IPS-20b (cell line): Measurements from ENCODE around the gene ATF5.
"Not testable (repeated sequence)": the region's sequence is repeated elsewhere in the genome, so short reads cannot be mapped to it uniquely, and the experiment has no call there.

Experiments used
- H3K27ac ChIP-seq: one replicate; pipeline ENCODE4 v1.5.1; 2013; ENCODE audit warnings: low read length
- H3K27me3 ChIP-seq: 2 replicates; pipeline ENCODE4 v1.6.1; 2013; ENCODE audit warnings: mild to moderate bottlenecking, low read length, inconsistent platforms; ENCODE audit not compliant: insufficient read depth
- H3K36me3 ChIP-seq: 2 replicates; pipeline ENCODE4 v1.6.1; 2013; ENCODE audit warnings: low read depth, mild to moderate bottlenecking, inconsistent platforms, low read length, moderate library complexity; ENCODE audit not compliant: insufficient read depth
- H3K4me1 ChIP-seq: 2 replicates; pipeline ENCODE4 v1.6.1; 2013; ENCODE audit warnings: mild to moderate bottlenecking, control low read depth, inconsistent platforms, low read length, moderate library complexity; ENCODE audit not compliant: insufficient read depth
- H3K4me3 ChIP-seq: 2 replicates; pipeline ENCODE4 v1.5.1; 2013; ENCODE audit warnings: mild to moderate bottlenecking, low read length, inconsistent platforms
- H3K9ac ChIP-seq: 2 replicates; pipeline ENCODE4 v1.6.1; 2013; ENCODE audit warnings: low read depth, mild to moderate bottlenecking, inconsistent platforms, low read length, moderate library complexity
- H3K9me3 ChIP-seq: 2 replicates; pipeline ENCODE4 v1.6.1; 2013; ENCODE audit warnings: mild to moderate bottlenecking, low read depth, low read length, inconsistent platforms; ENCODE audit not compliant: insufficient read depth

The ATF5 gene

DNA sequence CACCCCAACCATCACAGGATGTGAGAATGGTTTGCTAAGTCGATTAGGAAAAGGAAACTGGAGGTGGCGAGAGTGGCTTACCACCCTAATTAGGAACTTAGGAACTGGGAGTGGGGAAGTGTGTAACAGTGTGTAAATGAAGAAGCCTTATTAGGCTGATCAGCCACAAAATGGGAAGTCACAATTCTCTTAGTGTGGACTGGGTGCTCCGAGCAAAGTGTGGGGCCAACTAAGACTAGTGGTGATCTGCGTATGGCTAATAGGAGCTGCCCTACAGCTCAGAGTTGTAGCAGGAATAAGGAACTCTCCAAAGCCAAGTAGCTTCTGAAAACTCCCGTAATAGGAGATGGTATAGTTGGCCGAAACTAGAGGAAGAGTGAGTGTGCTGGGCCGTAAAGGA lies 24.4 kb downstream of the ATF5 start:
- Histone ChIP-seq H3K4me3 (no peak overlapping the region), H3K4me1 (peaks cover 12% of the 10 kb centered on the region), H3K9me3 (no peaks in the 10 kb centered on the region), H3K27me3 (no peaks in the 10 kb centered on the region), H3K27ac (no peak overlapping the region), H3K9ac (no peak overlapping the region), H3K36me3 (no peaks in the 10 kb centered on the region)

DNA sequence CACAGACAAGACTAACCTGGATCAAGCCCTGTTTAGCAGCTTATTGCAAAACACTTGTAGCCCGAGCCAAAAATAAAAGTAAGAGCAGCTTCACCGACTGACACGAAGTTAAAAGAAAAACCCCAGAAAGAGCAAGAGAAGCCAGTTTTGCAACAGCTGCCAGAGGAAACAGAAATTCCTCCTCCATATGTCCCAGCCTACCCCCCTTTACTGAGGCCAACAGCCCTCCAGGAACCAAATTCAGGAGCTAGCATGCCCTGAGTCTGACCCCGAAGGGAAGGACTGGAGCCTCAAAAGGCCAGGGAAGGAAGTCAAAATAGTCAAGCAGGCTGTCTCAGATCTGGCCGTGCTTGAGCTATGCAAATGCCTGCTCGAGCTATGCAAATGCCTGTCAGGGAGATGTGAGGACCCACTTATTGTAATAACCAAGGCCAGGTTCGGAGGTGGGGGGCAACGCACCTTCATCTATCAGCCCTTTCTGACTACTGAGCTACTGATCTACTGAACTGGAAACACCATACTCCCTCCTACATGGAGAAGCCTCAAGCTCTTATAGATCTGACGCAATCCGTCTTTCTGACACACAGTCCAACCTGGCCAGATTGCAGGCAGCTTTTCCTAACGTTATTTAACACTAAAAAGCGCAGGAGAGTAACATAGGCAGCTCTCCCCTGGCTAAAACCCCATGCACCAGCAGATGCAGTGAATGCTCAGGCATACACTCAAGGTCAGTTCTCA lies 25.3 kb downstream of the ATF5 start:
- H3K27me3 ChIP-seq = no peaks in the 10 kb centered on the region
- no peak overlapping the region for H3K9ac ChIP-seq
- H3K36me3 ChIP-seq = no peaks in the 10 kb centered on the region
- H3K27ac ChIP-seq = no peak overlapping the region
- no peaks in the 10 kb centered on the region for H3K9me3 ChIP-seq
- peaks cover 12% of the 10 kb centered on the region for H3K4me1 ChIP-seq
- no peak overlapping the region for H3K4me3 ChIP-seq

DNA sequence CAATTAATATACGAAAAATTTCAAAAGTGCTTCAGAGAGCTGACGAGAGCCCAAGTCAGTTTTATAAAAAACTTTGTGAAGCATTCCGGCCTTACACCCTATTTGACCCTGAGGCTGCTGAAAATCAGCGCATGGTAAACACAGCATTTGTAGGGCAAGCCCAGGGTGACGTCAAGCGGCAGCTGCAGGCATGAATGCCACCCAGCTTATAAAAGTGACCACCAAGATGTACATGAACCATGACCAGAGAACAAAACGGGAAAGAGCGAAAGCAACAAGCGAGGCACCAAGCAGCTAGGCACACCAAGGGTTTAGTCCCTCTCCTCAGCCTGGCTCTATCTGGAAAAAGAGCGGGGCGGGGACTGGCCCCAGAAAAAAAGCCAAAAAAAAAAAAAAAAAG lies 25.9 kb downstream of the ATF5 start:
- Histone ChIP-seq H3K36me3 (no peaks in the 10 kb centered on the region), H3K4me1 (peaks cover 12% of the 10 kb centered on the region), H3K9ac (no peak overlapping the region), H3K27ac (no peak overlapping the region), H3K27me3 (no peaks in the 10 kb centered on the region), H3K4me3 (no peak overlapping the region), H3K9me3 (no peaks in the 10 kb centered on the region)

DNA sequence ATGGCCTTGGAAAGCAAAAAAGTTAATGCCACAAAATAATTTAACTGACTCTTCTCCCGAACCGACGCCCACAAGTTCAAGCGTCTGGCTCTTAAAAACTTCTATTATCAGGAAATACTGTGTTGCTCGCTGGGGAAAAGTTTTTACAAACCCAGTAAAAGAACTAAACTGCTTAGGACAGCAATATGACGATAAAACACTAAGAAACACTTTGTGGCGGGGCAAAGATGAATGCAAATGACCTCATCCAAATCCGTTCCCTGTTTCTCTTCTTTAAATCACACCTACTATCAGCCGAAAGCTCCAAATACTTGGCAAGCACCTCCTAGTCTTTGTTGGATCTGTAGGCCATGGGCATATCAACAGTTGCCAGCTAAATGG lies 27.1 kb downstream of the ATF5 start:
- H3K4me1 ChIP-seq = peaks cover 12% of the 10 kb centered on the region
- H3K27ac ChIP-seq = no peak overlapping the region
- no peaks in the 10 kb centered on the region for H3K27me3 ChIP-seq

DNA sequence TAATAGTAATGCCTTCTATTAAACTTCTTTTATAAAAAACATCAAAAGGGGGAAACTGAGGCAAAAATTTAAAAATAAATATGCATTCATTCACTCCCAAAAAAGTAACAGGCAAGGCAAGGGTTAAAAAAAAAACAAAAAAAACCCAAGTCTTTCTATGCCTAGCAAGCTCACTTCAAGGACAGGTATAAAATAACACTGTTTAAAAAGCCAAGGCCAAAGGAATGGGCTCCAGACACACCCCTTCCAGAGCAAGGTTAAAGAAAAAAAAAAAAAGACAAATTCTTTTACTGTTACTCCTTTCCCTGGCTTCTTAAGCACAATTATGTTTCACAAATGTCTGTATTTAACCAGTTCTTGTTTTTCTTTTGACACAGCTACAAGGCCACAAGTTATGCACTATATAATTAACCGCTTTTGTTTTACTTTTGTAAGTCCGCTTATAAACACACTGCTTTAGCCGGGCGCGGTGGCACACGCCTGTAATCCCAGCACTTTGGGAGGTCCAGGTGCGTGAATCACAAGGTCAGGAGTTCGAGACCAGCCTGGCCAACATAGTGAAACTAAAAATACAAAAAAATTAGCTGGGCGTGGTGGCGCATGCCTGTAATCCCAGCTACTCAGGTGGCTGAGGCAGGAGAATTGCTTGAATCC lies 28.4 kb downstream of the ATF5 start:
- H3K9ac ChIP-seq = no peak overlapping the region
- no peaks in the 10 kb centered on the region for H3K27me3 ChIP-seq
- H3K9me3 ChIP-seq = no peaks in the 10 kb centered on the region
- peaks cover 12% of the 10 kb centered on the region for H3K4me1 ChIP-seq
- H3K4me3 ChIP-seq = no peak overlapping the region
- no peak overlapping the region for H3K27ac ChIP-seq
- H3K36me3 ChIP-seq = no peaks in the 10 kb centered on the region

More for the DNA sequence above, 27.1 kb downstream of the ATF5 start:
- Histone ChIP-seq H3K9me3 (no peaks in the 10 kb centered on the region), H3K4me3 (no peak overlapping the region), H3K36me3 (no peaks in the 10 kb centered on the region), H3K9ac (no peak overlapping the region)

DNA sequence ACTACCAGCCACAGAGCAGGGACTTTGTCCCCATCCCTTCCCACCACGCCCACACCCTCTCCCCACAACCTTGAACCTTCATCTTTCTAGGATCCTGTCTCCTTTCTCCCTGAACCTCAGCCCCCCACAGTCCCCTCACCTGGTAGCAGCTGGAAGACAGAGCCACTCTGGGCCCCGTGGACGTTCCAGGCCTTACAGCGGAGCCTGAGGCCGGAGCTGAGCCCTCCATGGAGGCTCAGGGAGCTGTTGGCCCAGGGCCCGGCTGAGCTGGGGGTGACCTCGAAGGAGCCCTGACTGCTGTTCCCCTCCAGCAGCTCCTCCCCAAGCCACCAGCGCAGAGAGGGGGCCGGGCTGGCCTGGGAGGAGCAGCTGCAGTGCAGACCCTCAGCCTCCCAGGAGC lies 29.1 kb downstream of the ATF5 start:
- not testable (repeated sequence) for H3K4me3 ChIP-seq, H3K9ac ChIP-seq, H3K9me3 ChIP-seq, H3K27ac ChIP-seq, H3K27me3 ChIP-seq, H3K36me3 ChIP-seq
- peaks cover 12% of the 10 kb centered on the region for H3K4me1 ChIP-seq

DNA sequence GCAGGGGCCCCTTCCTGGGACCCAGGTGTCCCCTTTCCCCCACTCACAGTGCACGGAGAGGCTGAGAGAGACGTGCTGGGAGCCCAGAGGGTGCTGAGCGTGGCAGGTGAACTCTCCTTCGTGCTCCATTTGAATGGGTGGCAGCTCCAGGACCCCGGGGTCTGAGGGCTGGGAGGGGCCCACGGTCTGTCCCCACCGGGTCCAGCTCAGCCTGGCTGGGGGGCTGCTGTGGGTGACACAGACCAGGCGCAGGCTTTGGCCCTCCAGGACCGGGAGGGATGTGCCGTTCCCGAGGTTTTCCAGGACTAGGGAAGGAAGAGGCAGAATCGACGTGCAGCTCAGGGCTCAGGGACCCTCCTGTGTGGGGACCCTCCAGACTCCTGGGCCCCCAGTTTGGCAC lies 29.6 kb downstream of the ATF5 start:
- not testable (repeated sequence) for H3K9me3 ChIP-seq, H3K36me3 ChIP-seq, H3K27me3 ChIP-seq, H3K9ac ChIP-seq, H3K4me3 ChIP-seq, H3K27ac ChIP-seq
- H3K4me1 ChIP-seq = peaks cover 12% of the 10 kb centered on the region

DNA sequence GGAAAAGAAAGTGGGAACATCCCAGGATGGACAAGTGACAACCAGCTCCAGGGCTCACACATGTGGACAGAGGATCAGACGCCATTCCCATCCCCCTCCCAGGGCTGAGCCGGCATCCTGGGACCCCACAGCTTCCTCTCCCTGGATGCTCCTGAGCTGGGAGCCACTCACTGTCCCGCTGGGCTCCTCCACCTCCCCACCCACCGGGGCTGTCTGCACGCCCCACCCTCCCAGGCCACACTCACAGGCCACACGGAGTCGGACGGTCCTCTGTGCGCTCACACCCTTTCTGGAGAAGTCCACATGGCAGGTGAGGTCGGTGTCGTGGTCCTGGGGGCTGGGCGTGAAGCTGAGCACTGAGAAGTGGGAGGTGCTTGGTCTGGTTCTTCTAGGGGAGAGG lies 30.9 kb downstream of the ATF5 start:
- H3K27me3 ChIP-seq, H3K4me1 ChIP-seq, H3K27ac ChIP-seq, H3K4me3 ChIP-seq, H3K9ac ChIP-seq, H3K36me3 ChIP-seq, H3K9me3 ChIP-seq: not testable (repeated sequence)

DNA sequence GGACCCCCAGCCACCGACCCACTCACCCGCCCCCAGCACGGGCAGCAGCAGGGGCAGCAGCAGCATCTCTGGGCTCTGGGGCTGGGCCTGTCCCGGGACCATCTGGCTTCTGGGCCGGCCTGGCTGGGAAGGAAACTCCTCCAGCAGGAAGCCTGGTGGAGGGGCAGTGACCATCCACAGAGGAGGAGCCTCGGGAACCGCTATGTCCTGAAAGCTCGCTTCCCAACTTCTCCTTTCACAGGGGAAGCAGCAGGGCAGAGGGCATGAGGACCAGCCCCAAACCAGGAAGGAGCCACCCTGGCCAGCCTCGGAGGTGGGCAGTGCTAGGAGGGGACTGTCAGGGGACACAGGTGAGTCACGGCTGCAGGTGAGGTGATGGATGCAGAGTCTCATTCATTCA lies 32.0 kb downstream of the ATF5 start, which contains the start of gene SIGLEC11:
TSS of gene SIGLEC11 (minus strand) at position 193 of the 400 bp plus-strand sequence. CDS start at position 102, 91 bp downstream.
- H3K9ac ChIP-seq, H3K9me3 ChIP-seq, H3K36me3 ChIP-seq, H3K27ac ChIP-seq, H3K4me3 ChIP-seq, H3K4me1 ChIP-seq, H3K27me3 ChIP-seq: not testable (repeated sequence)

DNA sequence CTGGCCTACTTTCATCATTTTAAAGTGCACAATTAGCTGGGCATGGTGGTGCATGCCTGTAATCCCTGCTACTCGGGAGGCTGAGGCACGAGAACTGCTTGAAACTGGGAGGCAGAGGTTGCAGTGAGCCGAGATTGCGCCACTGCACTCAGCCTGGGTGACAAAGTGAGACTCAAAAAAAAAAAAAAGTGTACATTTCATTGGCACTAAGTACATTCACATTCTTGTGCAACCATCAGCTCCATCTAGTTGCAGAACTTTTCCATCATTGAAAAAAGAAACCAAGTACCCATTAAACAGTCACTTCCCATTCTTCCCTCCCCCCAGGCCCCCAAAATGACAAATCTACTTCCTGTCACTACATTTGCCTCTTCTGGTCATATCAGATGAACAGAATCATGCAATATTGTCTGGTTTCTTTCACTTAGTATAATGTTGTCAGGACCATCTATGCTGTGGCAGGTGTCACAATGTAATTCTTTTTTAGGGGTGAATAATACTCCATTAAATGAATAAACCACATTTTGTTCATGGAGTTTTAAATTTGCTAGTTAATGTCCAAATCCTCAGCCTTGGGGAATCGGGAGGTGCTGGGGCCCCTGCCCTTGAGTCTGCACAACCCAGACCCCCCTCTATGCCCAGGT lies 39.4 kb downstream of the ATF5 start:
- Histone ChIP-seq H3K4me3 (no peak overlapping the region), H3K9me3 (no peaks in the 10 kb centered on the region)

DNA sequence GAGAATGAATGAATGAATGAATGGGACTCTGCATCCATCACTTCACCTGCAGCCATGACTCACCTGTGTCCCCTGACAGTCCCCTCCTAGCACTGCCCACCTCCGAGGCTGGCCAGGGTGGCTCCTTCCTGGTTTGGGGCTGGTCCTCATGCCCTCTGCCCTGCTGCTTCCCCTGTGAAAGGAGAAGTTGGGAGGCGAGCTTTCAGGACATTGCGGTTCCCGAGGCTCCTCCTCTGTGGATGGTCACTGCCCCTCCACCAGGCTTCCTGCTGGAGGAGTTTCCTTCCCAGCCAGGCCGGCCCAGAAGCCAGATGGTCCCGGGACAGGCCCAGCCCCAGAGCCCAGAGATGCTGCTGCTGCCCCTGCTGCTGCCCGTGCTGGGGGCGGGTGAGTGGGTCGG lies 40.4 kb downstream of the ATF5 start:
- H3K4me3 ChIP-seq, H3K36me3 ChIP-seq, H3K9me3 ChIP-seq, H3K9ac ChIP-seq, H3K4me1 ChIP-seq, H3K27ac ChIP-seq, H3K27me3 ChIP-seq: not testable (repeated sequence)

More for the DNA sequence above, 39.4 kb downstream of the ATF5 start:
- H3K27me3 ChIP-seq = no peaks in the 10 kb centered on the region; the same call in 1 of the 2 replicates
- no peak overlapping the region for H3K27ac ChIP-seq
- no peak overlapping the region for H3K9ac ChIP-seq
- H3K36me3 ChIP-seq = no peaks in the 10 kb centered on the region
- no peaks in the 10 kb centered on the region for H3K4me1 ChIP-seq

DNA sequence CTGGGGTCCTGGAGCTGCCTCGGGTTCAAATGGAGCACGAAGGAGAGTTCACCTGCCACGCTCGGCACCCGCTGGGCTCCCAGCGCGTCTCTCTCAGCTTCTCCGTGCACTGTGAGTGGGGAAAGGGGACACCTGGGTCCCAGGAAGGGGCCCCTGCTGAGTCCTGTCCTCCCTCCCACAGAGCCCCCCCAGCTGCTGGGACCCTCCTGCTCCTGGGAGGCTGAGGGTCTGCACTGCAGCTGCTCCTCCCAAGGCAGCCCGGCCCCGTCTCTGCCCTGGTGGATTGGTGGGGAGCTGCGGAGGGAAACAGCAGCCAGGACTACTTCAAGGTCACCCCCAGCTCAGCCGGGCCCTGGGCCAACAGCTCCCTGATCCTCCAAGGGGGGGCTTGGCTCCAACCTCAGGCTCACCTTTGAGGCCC lies 43.0 kb downstream of the ATF5 start:
- Histone ChIP-seq H3K4me1 (no peaks in the 10 kb centered on the region), H3K9ac (no peak overlapping the region), H3K36me3 (no peaks in the 10 kb centered on the region), H3K27me3 (no peaks in the 10 kb centered on the region; the same call in 1 of the 2 replicates), H3K27ac (no peak overlapping the region), H3K4me3 (no peak overlapping the region), H3K9me3 (no peaks in the 10 kb centered on the region)
